Neural cell (in vitro differentiated cells): ENCODE data around the gene HTR2B. TPM values are rescaled to one million over a fixed set of nuclear protein-coding genes. Genes with fewer than 3 reads are reported as not detected.

ENCODE experiments used
- H2AFZ ChIP-seq: fragments of 200-600, 300-800 bp; sonication (generic), shearing (Covaris generic); 2 replicates; pipeline ENCODE4 v1.6.0; 2014; ENCODE audit warnings: low read depth, mild to moderate bottlenecking, antibody characterized with exemption, low read length, moderate library complexity
- H3F3A ChIP-seq: fragments of 200-600 bp; shearing (Covaris generic); 2 replicates; pipeline ENCODE4 v1.6.1; 2016; ENCODE audit warnings: mild to moderate bottlenecking, moderate library complexity, mixed read lengths, antibody characterized with exemption, low read length; ENCODE audit not compliant: insufficient read depth, poor library complexity, severe bottlenecking
- H3K27ac ChIP-seq: fragments of 200-600, 300-800 bp; sonication (generic), shearing (Covaris generic); 2 replicates; pipeline ENCODE4 v1.5.1; 2014; ENCODE audit warnings: mild to moderate bottlenecking, low read length, moderate library complexity
- H3K27me3 ChIP-seq: fragments of 300-800, 200-600 bp; sonication (generic), shearing (Covaris generic); 2 replicates; pipeline ENCODE4 v1.6.0; 2014; ENCODE audit warnings: mild to moderate bottlenecking, low read depth, low read length, moderate library complexity; ENCODE audit not compliant: insufficient read depth
- H3K36me3 ChIP-seq: fragments of 300-800, 200-600 bp; sonication (generic), shearing (Covaris generic); 2 replicates; pipeline ENCODE4 v1.5.1; 2014; ENCODE audit warnings: mild to moderate bottlenecking, antibody characterized with exemption, low read length, moderate library complexity; ENCODE audit not compliant: insufficient read depth
- H3K4me2 ChIP-seq: fragments of 300-800, 200-600 bp; sonication (generic), shearing (Covaris generic); 2 replicates; pipeline ENCODE4 v1.6.0; 2014; ENCODE audit warnings: mild to moderate bottlenecking, low read length
- H3K4me3 ChIP-seq: fragments of 300-800, 200-600 bp; sonication (generic), shearing (Covaris generic); 2 replicates; pipeline ENCODE4 v1.5.1; 2014; ENCODE audit warnings: mild to moderate bottlenecking, low read length, moderate library complexity
- H3K79me2 ChIP-seq: fragments of 200-600 bp; shearing (Covaris generic); replicated peaks from 2 replicates; pipeline ENCODE4 v1.6.0; 2014; ENCODE audit warnings: mild to moderate bottlenecking, low read length, moderate library complexity; ENCODE audit not compliant: insufficient read depth
- H3K9ac ChIP-seq: fragments of 300-800, 200-600 bp; sonication (generic), shearing (Covaris generic); 2 replicates; pipeline ENCODE4 v1.6.1; 2016; ENCODE audit warnings: mild to moderate bottlenecking, low read length, mixed read lengths
- H3K9me2 ChIP-seq: fragments of 200-600 bp; shearing (Covaris generic); 2 replicates; pipeline ENCODE4 v1.6.1; 2016; ENCODE audit warnings: mild to moderate bottlenecking, low read length, mixed read lengths; ENCODE audit not compliant: insufficient read depth
- H3K9me3 ChIP-seq: fragments of 200-600, 300-800 bp; sonication (generic), shearing (Covaris generic); 2 replicates; pipeline ENCODE4 v1.6.1; 2016; ENCODE audit warnings: mild to moderate bottlenecking, mixed run types, low read length, moderate library complexity, mixed read lengths
- H4K20me1 ChIP-seq: fragments of 200-600 bp; shearing (Covaris generic); 2 replicates; pipeline ENCODE4 v1.6.1; 2016; ENCODE audit warnings: mild to moderate bottlenecking, mixed run types; ENCODE audit not compliant: insufficient read depth
- CTCF ChIP-seq: fragments of 450-650 bp; IDR thresholded peaks from 2 replicates; pipeline ENCODE4 v1.5.1; 2014; ENCODE audit warnings: antibody characterized with exemption, mild to moderate bottlenecking, moderate library complexity; ENCODE audit not compliant: poor library complexity, severe bottlenecking
- EP300 ChIP-seq: fragments of 450-650 bp; conservative IDR thresholded peaks from 2 replicates; pipeline ENCODE4 v1.6.1; 2014; ENCODE audit warnings: antibody characterized with exemption, mild to moderate bottlenecking, moderate library complexity; ENCODE audit not compliant: poor library complexity, severe bottlenecking
- EZH2 ChIP-seq: fragments of 200-600, 300-800 bp; shearing (Covaris generic), sonication (generic); IDR thresholded peaks from 2 replicates; pipeline ENCODE4 v1.6.1; 2014; ENCODE audit warnings: antibody characterized with exemption, low read length, borderline replicate concordance, mild to moderate bottlenecking; ENCODE audit not compliant: insufficient read depth, poor library complexity, severe bottlenecking
- MXI1 ChIP-seq: fragments of 450-650 bp; conservative IDR thresholded peaks from 2 replicates; pipeline ENCODE4 v1.6.1; 2014; ENCODE audit warnings: antibody characterized with exemption, mild to moderate bottlenecking; ENCODE audit not compliant: poor library complexity, severe bottlenecking
- POLR2AphosphoS5 ChIP-seq: IDR thresholded peaks from 2 replicates; pipeline ENCODE4 v1.6.1; 2012
- RAD21 ChIP-seq: fragments of 450-650 bp; conservative IDR thresholded peaks from 2 replicates; pipeline ENCODE4 v1.6.1; 2014; ENCODE audit warnings: antibody characterized with exemption, mild to moderate bottlenecking, moderate library complexity
- REST ChIP-seq: IDR thresholded peaks from 2 replicates; pipeline ENCODE4 v1.6.1; 2012; ENCODE audit warnings: borderline replicate concordance
- SMC3 ChIP-seq: fragments of 450-650 bp; conservative IDR thresholded peaks from 2 replicates; pipeline ENCODE4 v1.6.1; 2014; ENCODE audit warnings: antibody characterized with exemption, mild to moderate bottlenecking, moderate library complexity; ENCODE audit not compliant: poor library complexity
- TAF1 ChIP-seq: IDR thresholded peaks from 2 replicates; pipeline ENCODE4 v1.6.1; 2012; ENCODE audit warnings: low read depth
- polyA plus RNA-seq: library from polyadenylated mRNA; depleted of rRNA; stranded (reverse); fragments of >200 nt; gene quantifications from 2 replicates; pipeline ENCODE4 v1.2.3, GENCODE V29; 2014

HTR2B gene
- polyA plus RNA-seq, 1 donor from 2014 or later: not detected

GRCh38 chr2:231104115-231104713 lies 20.6 kb downstream of the HTR2B start:
- H3K9ac ChIP-seq: no peak overlapping the region
- H3K27me3 ChIP-seq: no peaks in the 10 kb centered on the region
- H3K27ac ChIP-seq: no peak overlapping the region
- no peak overlapping the region for H3K4me2 ChIP-seq
- no peaks in the 10 kb centered on the region for H3K9me2 ChIP-seq
- H3K4me3 ChIP-seq: no peak overlapping the region
- no peaks in the 10 kb centered on the region for H3F3A ChIP-seq
- peaks cover under 1% of the 10 kb centered on the region for H3K9me3 ChIP-seq
- no peaks in the 10 kb centered on the region for H3K79me2 ChIP-seq
- H2AFZ ChIP-seq: no peak overlapping the region
- H4K20me1 ChIP-seq: no peaks in the 10 kb centered on the region
- no peak for TF ChIP-seq EZH2
- no peak for TF ChIP-seq TAF1
- TF ChIP-seq EP300: no peak
- peak; percentile 71 for TF ChIP-seq CTCF
- no peak for TF ChIP-seq POLR2AphosphoS5
- no peak for TF ChIP-seq REST
- no peak for TF ChIP-seq MXI1
- peak; percentile 69 for TF ChIP-seq RAD21
- TF ChIP-seq SMC3: peak; percentile 70
- peaks cover 4% of the 10 kb centered on the region for H3K36me3 ChIP-seq

GRCh38 chr2:231102772-231103171 lies 22.1 kb downstream of the HTR2B start:
- Histone ChIP-seq H3F3A (no peaks in the 10 kb centered on the region), H2AFZ (no peak overlapping the region), H4K20me1 (no peaks in the 10 kb centered on the region), H3K9me2 (no peaks in the 10 kb centered on the region), H3K9ac (no peak overlapping the region), H3K27me3 (no peaks in the 10 kb centered on the region), H3K4me3 (no peak overlapping the region), H3K36me3 (no peaks in the 10 kb centered on the region), H3K4me2 (no peak overlapping the region), H3K79me2 (no peaks in the 10 kb centered on the region), H3K27ac (no peak overlapping the region), H3K9me3 (peaks cover 5% of the 10 kb centered on the region)
- TF ChIP-seq SMC3 (no peak), EP300 (no peak), TAF1 (no peak), REST (no peak), POLR2AphosphoS5 (no peak), MXI1 (no peak), CTCF (no peak), EZH2 (no peak), RAD21 (no peak)
